GM19099 (cell line): ENCODE measurements around the gene CHD2.

Experiments
- POLR2A ChIP-seq: IDR thresholded peaks from 3 replicates; pipeline ENCODE4 v1.6.1; 2011; ENCODE audit warnings: low read depth; ENCODE audit not compliant: insufficient read length; ENCODE audit errors: extremely low read depth

Gene CHD2

GRCh38 chr15:93024716-93025624, 124.8 kb downstream of the CHD2 start:
- no peak for TF ChIP-seq POLR2A

GRCh38 chr15:93025625-93025982, 125.5 kb downstream of the CHD2 start:
- no peak for TF ChIP-seq POLR2A

- no peak for TF ChIP-seq POLR2A
Measured at GRCh38 chr15:93026380-93026817, 126.3 kb downstream of the CHD2 start.

GRCh38 chr15:93027413-93027812, 127.3 kb downstream of the CHD2 start:
- no peak for TF ChIP-seq POLR2A

- no peak for TF ChIP-seq POLR2A
Measured at GRCh38 chr15:93028111-93028631, 128.0 kb downstream of the CHD2 start.

- TF ChIP-seq POLR2A = no peak
Measured at GRCh38 chr15:93028632-93029213, 128.6 kb downstream of the CHD2 start.

GRCh38 chr15:93029214-93029835, 129.2 kb downstream of the CHD2 start:
- TF ChIP-seq POLR2A = no peak

- no peak for TF ChIP-seq POLR2A
Measured at GRCh38 chr15:93029836-93030429, 129.8 kb downstream of the CHD2 start.

- no peak for TF ChIP-seq POLR2A
Measured at GRCh38 chr15:93030430-93031102, 130.4 kb downstream of the CHD2 start.

- TF ChIP-seq POLR2A = no peak
Measured at GRCh38 chr15:93031103-93031464, 131.0 kb downstream of the CHD2 start.

- TF ChIP-seq POLR2A = no peak
Measured at GRCh38 chr15:93033434-93034045, 133.4 kb downstream of the CHD2 start.

- TF ChIP-seq POLR2A = no peak
Measured at GRCh38 chr15:93034512-93034911, 134.4 kb downstream of the CHD2 start.

GRCh38 chr15:93035092-93035915, 135.2 kb downstream of the CHD2 start:
- TF ChIP-seq POLR2A = no peak
